Suppressor macrophage (primary cell): ENCODE measurements around the gene FUT6.
"Not testable (repeated sequence)": the region's sequence is repeated elsewhere in the genome, so short reads cannot be mapped to it uniquely, and the experiment has no call there.

Experiments
- DNase-seq, 4 experiments: peaks; one replicate each; pipeline ENCODE4 v3.0.0-alpha.2; 2020 to 2022

Gene FUT6

GRCh38 chr19:5857203-5858081 lies 17.9 kb upstream of the FUT6 start:
- no peak for DNase-seq

GRCh38 chr19:5855151-5855550 lies 15.6 kb upstream of the FUT6 start:
- DNase-seq = not testable (repeated sequence)

- not testable (repeated sequence) for DNase-seq
Measured at GRCh38 chr19:5854121-5854520, 14.6 kb upstream of the FUT6 start.

GRCh38 chr19:5851302-5851701 lies 11.8 kb upstream of the FUT6 start, which contains the start of gene FUT3:
Gene FUT3 (minus strand): TSS chr19:5851449.
- no peak for DNase-seq

- no peak for DNase-seq
Measured at GRCh38 chr19:5850743-5851293, 11.3 kb upstream of the FUT6 start.

- DNase-seq = no peak
Measured at GRCh38 chr19:5850189-5850588, 10.7 kb upstream of the FUT6 start.

GRCh38 chr19:5848621-5849020 lies 9.1 kb upstream of the FUT6 start:
- DNase-seq = not testable (repeated sequence)

- DNase-seq = not testable (repeated sequence)
Measured at GRCh38 chr19:5847846-5848245, 8.3 kb upstream of the FUT6 start.

- no peak for DNase-seq
Measured at GRCh38 chr19:5844456-5845433, 5.2 kb upstream of the FUT6 start.

- no peak for DNase-seq
Measured at GRCh38 chr19:5843295-5843927, 3.9 kb upstream of the FUT6 start.

GRCh38 chr19:5841735-5842111 lies 2.2 kb upstream of the FUT6 start:
- not testable (repeated sequence) for DNase-seq

GRCh38 chr19:5838353-5839064 lies 993 bp downstream of the FUT6 start:
- no peak for DNase-seq

GRCh38 chr19:5837761-5838352 lies 1.6 kb downstream of the FUT6 start:
- no peak for DNase-seq

- DNase-seq = no peak
Measured at GRCh38 chr19:5832527-5833216, 6.8 kb downstream of the FUT6 start.

- no peak for DNase-seq
Measured at GRCh38 chr19:5832061-5832460, 7.4 kb downstream of the FUT6 start.

GRCh38 chr19:5831159-5831558 lies 8.3 kb downstream of the FUT6 start:
- DNase-seq = no peak

GRCh38 chr19:5829567-5830310 lies 9.8 kb downstream of the FUT6 start:
- DNase-seq = no peak

- no peak for DNase-seq
Measured at GRCh38 chr19:5828661-5829566, 10.6 kb downstream of the FUT6 start.
